Uterus (tissue), 2 donors: ENCODE results near the gene BTG2.

Experiments
- CTCF ChIP-seq, 4 experiments: fragments of 200-600 bp in 2 of 4; fragments of 450-650 bp in 2 of 4; sonication (generic) in 2 of 4; IDR thresholded peaks; one replicate each; pipeline ENCODE4 v1.5.1; 2016 to 2019; ENCODE audit warnings: antibody characterized with exemption in 4 of 4, mild to moderate bottlenecking in 2 of 4, moderate library complexity in 1 of 4
- POLR2A ChIP-seq, 2 donors: fragments of 450-650 bp; IDR thresholded peaks; one replicate each; pipeline ENCODE4 v1.6.1; 2016; ENCODE audit warnings: antibody characterized with exemption in 2 of 2, mild to moderate bottlenecking in 1 of 2, moderate library complexity in 1 of 2

DNA sequence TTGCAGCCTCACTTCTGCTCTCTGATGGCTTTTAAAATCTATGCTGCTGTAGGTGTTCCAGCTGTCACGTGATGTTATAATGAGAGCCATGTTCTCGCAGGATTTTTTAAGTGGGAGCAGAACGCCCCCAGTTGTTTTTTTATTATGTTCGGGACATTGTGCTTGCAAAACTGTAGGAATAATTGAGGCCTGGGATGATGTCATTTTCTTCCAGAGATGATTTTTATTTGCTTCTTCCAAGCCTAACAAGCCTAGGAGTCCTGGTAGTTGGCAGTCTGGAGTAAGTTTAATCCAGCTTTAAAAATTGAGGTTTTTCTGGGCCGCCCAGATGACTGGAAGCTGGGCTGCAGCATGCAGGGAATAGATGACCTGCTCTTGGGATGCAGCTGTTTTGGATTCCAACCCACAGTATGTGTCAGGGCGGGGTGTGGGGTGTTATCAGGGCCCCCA, 41.2 kb upstream of the BTG2 start:
- TF ChIP-seq CTCF (IDR thresholded peaks at IDR 0.05) (no peak), POLR2A (IDR thresholded peaks at IDR 0.05) (no peak)
